GM19099 (cell line): Measurements from ENCODE around the gene SMYD4.

Experiments used
- POLR2A ChIP-seq: IDR thresholded peaks from 3 replicates; pipeline ENCODE4 v1.6.1; 2011; ENCODE audit warnings: low read depth; ENCODE audit not compliant: insufficient read length; ENCODE audit errors: extremely low read depth

Gene SMYD4

GRCh38 chr17:1732833-1733321 is 96.8 kb downstream of the SMYD4 start:
- no peak for TF ChIP-seq POLR2A

- TF ChIP-seq POLR2A: no peak
These were observed 97.4 kb downstream of the SMYD4 start for GRCh38 chr17:1732241-1732832.

GRCh38 chr17:1731194-1731506 is 98.6 kb downstream of the SMYD4 start:
- TF ChIP-seq POLR2A: no peak

GRCh38 chr17:1730326-1731193 is 99.1 kb downstream of the SMYD4 start:
- TF ChIP-seq POLR2A: no peak

GRCh38 chr17:1729966-1730325 is 99.8 kb downstream of the SMYD4 start:
- TF ChIP-seq POLR2A: no peak
